BLaER1 (cell line): Measurements from ENCODE around the gene LETM1.

Experiments
- H3K27ac ChIP-seq: shearing (Covaris generic); formaldehyde crosslinking; 2 replicates; pipeline ENCODE4 v1.8.1; 2022
- H3K27me3 ChIP-seq: shearing (Covaris generic); formaldehyde crosslinking; 2 replicates; pipeline ENCODE4 v1.8.1; 2022
- H3K36me3 ChIP-seq: shearing (Covaris generic); formaldehyde crosslinking; 2 replicates; pipeline ENCODE4 v1.8.1; 2022
- H3K4me1 ChIP-seq: shearing (Covaris generic); formaldehyde crosslinking; 2 replicates; pipeline ENCODE4 v1.8.1; 2022
- H3K4me2 ChIP-seq: shearing (Covaris generic); formaldehyde crosslinking; 2 replicates; pipeline ENCODE4 v1.8.1; 2022
- H3K4me3 ChIP-seq: shearing (Covaris generic); formaldehyde crosslinking; 2 replicates; pipeline ENCODE4 v1.8.1; 2022
- H3K9ac ChIP-seq: shearing (Covaris generic); formaldehyde crosslinking; 2 replicates; pipeline ENCODE4 v1.8.1; 2022
- H3K9me3 ChIP-seq: shearing (Covaris generic); formaldehyde crosslinking; 2 replicates; pipeline ENCODE4 v1.8.1; 2022
- H4K20me1 ChIP-seq: shearing (Covaris generic); formaldehyde crosslinking; 2 replicates; pipeline ENCODE4 v1.8.1; 2022
- Cebpa-rat ChIP-seq: shearing (Covaris generic); IDR thresholded peaks from 2 replicates; pipeline ENCODE4 v1.8.1; 2022

LETM1 gene

DNA sequence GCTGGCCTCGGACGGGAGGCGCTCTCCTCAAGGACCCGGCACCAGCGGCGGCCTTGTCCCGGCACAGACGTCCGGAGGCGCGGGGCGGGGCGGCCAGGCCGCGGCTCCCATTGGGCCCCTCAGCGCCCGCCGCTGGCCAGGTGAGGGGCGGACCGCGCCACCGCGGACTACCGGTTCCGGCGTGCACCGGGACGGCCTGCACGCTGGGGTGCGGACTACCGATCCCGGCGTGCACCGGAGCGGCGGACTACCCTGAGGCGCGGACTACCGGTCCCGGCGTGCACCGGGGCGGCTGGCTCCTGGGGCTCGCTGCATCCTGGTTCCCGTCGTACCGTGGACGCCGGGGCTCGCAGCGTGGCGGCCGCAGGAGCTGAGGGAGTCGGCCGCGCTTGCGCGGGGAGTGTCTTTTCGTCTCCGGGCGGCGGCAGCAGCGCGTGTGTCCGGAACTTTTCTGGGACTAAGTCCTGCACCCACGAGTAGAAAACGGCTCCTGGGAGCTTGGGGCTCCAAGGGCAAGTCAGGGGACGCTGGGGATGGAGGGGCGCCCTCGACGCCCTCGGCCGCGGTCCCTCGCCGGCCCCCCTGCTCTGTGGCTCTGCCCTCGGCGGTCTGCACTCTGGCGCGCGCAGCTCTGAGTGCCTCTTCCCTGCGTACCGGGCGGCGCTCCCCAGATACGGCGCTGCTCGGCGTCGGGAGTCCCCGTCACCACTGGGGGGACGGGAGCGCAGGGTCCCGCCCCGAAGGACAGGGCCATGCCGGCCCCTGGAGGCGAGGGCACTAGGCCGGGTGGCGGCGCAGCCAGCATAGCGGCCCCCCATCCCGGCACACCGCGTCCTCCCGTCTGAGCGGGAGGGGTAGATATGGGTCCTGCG, at the start of gene LETM1:
Gene LETM1 (minus strand): TSS at position 86 of the 872 bp plus-strand sequence. CDS start 206 bp downstream, outside the sequence.
- Histone ChIP-seq H3K9ac (peak within 1 kb of the TSS; percentile 89), H3K4me2 (peak within 1 kb of the TSS; percentile 85), H3K27me3 (no peaks in the 10 kb centered on the region), H3K27ac (peak within 1 kb of the TSS; percentile 89), H3K36me3 (peaks cover 20% of the 10 kb centered on the region), H3K4me1 (peaks cover 52% of the 10 kb centered on the region), H3K4me3 (peak within 1 kb of the TSS; percentile 84), H3K9me3 (no peaks in the 10 kb centered on the region), H4K20me1 (peaks cover 43% of the 10 kb centered on the region)
- TF ChIP-seq Cebpa-rat: no peak

DNA sequence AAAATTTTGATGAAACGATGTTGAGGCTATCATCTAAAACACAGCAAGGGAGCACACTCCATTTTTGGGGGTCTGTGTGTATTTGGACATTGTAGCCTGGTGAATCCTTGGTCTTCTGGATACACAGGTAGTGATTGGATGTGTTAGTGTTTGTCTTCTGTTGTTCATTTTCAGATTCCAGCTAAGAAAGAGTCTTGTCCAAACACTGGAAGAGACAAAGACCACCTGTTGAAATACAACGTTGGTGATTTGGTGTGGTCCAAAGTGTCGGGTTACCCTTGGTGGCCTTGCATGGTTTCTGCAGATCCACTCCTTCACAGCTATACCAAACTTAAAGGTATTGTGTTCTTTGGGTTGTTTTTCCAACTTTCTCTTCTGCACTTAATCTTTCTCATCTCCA, 48.1 kb upstream of the LETM1 start:
- no peak overlapping the region for H3K27ac ChIP-seq
- TF ChIP-seq Cebpa-rat: no peak
- H3K4me2 ChIP-seq: no peak overlapping the region
- no peak overlapping the region for H3K4me3 ChIP-seq
- peaks cover 96% of the 10 kb centered on the region for H3K36me3 ChIP-seq
- H3K4me1 ChIP-seq: peaks cover 22% of the 10 kb centered on the region
- no peak overlapping the region for H3K9ac ChIP-seq
- H4K20me1 ChIP-seq: peaks cover 100% of the 10 kb centered on the region
- no peaks in the 10 kb centered on the region for H3K9me3 ChIP-seq
- H3K27me3 ChIP-seq: no peaks in the 10 kb centered on the region

DNA sequence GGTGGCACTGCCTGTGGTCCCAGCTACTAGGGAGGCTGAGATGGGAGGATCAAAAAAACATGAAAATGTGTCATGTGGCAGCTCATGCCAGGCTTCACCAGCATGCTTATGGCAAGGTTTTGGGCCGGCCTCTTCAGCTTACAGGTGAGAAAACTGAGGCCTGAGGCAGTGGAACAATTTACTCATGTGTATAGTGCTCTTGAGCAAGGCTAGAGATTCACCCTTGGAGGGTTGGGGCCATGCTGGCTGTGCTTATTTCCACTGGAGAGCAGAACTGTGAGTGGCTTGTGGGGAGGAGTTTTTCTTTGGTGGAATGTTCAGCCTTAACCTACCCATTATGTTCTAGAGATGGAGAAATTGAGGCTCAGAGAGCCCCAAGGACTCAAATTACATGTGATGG, 47.1 kb upstream of the LETM1 start:
- Histone ChIP-seq H3K27me3 (no peaks in the 10 kb centered on the region), H3K36me3 (peaks cover 86% of the 10 kb centered on the region), H3K9ac (no peak overlapping the region), H4K20me1 (peaks cover 100% of the 10 kb centered on the region), H3K4me3 (no peak overlapping the region), H3K4me1 (peaks cover 22% of the 10 kb centered on the region), H3K9me3 (no peaks in the 10 kb centered on the region), H3K27ac (no peak overlapping the region), H3K4me2 (no peak overlapping the region)
- TF ChIP-seq Cebpa-rat: no peak

DNA sequence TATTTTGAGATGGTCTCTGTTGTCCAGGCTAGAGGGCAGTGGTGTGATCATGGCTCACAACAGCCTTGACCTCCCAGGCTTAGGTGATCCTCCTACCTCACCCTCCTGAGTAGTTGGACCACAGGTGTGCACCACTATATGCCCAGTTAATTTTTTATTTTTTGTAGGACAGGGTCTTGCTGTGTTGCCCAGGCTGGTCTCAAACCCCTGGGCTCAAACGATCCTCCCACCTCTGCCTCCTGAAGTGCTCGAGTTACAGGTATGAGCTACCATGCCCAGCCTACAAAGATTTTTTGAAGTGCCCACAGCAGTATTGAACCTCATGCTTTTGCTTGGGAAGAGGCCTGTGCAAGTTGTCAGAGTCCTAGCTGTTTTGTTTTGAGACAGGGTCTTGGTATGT, 46.3 kb upstream of the LETM1 start:
- Histone ChIP-seq H3K27me3 (no peaks in the 10 kb centered on the region), H3K9ac (no peak overlapping the region), H3K36me3 (peaks cover 78% of the 10 kb centered on the region), H3K4me3 (no peak overlapping the region), H3K9me3 (no peaks in the 10 kb centered on the region), H4K20me1 (peaks cover 100% of the 10 kb centered on the region), H3K4me1 (peaks cover 25% of the 10 kb centered on the region), H3K4me2 (no peak overlapping the region), H3K27ac (no peak overlapping the region)
- TF ChIP-seq Cebpa-rat: no peak

DNA sequence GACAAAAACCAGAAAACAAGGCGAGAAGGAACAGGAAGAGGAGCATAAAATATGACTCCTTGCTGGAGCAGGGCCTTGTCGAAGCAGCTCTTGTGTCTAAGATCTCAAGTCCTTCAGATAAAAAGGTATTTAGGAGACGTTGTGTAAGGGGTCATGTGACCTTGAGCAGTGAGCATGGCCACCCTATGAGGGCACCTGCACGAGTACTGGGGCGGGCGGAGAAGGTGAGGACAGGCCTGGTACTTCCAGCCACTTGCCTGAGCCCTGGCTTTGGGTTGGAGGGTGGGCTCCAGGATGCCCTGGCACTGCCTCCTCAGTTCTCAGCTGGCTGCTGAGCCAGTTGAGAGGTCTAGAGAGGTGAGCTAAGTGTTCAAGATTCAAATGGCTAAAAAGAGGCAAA, 45.2 kb upstream of the LETM1 start:
- Histone ChIP-seq H3K9ac (no peak overlapping the region), H4K20me1 (peaks cover 100% of the 10 kb centered on the region), H3K27me3 (no peaks in the 10 kb centered on the region), H3K27ac (no peak overlapping the region), H3K4me2 (no peak overlapping the region), H3K36me3 (peaks cover 69% of the 10 kb centered on the region), H3K9me3 (no peaks in the 10 kb centered on the region), H3K4me3 (no peak overlapping the region), H3K4me1 (peaks cover 30% of the 10 kb centered on the region)
- TF ChIP-seq Cebpa-rat: no peak

DNA sequence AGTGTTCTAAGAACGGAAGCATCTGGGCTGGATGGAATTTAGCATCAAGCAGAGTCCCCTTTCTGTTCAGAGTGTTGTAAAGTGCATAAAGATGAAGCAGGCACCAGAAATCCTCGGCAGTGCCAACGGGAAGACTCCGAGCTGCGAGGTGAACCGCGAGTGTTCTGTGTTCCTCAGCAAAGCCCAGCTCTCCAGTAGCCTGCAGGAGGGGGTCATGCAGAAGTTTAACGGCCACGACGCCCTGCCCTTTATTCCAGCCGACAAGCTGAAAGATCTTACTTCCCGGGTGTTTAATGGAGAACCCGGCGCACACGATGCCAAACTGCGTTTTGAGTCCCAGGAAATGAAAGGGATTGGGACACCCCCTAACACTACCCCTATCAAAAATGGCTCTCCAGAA, 44.7 kb upstream of the LETM1 start:
- Histone ChIP-seq H3K4me3 (no peak overlapping the region), H3K4me2 (no peak overlapping the region), H3K27me3 (no peaks in the 10 kb centered on the region), H4K20me1 (peaks cover 100% of the 10 kb centered on the region), H3K9ac (no peak overlapping the region), H3K4me1 (peaks cover 36% of the 10 kb centered on the region), H3K9me3 (no peaks in the 10 kb centered on the region), H3K36me3 (peaks cover 69% of the 10 kb centered on the region), H3K27ac (no peak overlapping the region)
- no peak for TF ChIP-seq Cebpa-rat

DNA sequence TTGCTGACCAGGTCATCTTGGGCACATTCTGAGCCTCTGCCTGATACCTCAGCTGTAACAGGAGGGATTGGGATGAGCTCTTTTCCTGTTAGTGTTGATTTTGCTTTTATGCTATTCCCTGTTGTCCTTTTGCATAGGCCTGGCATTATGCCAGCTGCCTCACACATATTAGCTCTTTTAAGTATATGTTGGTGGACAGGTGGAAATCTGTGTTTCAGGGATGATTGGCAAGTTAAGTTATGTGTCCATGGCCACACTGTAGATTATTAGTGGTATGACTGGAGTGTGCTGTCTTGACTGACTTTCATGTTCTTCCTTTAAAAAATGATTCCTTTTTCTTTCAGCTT, 44.1 kb upstream of the LETM1 start:
- Histone ChIP-seq H3K9me3 (no peaks in the 10 kb centered on the region), H3K36me3 (peaks cover 69% of the 10 kb centered on the region), H3K9ac (no peak overlapping the region), H3K27me3 (no peaks in the 10 kb centered on the region), H3K4me3 (no peak overlapping the region), H3K4me2 (no peak overlapping the region), H4K20me1 (peaks cover 100% of the 10 kb centered on the region), H3K4me1 (peaks cover 38% of the 10 kb centered on the region), H3K27ac (no peak overlapping the region)
- no peak for TF ChIP-seq Cebpa-rat

DNA sequence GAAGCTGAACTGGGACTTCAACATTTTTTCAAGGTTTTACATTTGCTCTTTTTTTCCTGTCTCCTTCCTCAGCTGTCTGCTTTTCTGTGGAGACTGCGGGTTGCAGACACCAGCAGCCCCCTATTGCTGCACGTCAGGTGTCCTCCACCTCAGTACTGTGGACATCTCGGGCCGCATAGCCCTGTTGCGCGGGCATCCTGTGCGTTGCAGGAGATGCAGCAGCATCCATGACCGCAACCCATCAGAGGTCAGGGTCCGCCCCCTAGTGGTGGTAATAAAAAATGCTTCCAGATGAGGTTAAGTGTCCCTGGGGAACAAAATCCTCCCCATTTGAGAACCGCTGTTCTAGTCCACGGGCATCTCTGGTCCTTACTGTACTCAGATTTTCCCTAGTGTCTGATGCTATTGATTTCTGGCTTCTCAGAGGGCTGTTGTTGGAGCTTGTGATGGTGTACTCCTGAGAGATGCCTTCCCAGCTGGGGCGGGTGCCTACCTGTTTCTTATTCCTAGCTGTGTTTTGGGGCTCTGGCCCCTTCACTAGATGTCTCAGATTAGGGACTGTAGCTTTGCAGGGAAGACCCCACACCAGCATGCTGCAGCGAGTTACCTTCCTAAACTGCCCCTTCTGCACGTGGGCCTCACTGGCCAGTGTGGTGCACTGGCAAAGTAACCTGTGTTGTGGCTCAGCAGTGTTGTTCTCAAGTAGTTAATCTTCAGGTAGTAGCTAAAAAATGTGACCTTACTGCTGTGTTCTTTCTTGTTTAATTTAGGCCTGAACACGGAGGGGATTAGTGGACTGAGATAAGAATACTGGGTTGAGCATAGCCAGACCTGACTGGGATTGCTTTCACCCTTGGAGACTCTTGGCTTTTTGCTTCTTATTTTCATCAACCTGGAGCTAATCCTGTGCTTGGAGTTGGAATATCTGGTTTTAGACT, 43.5 kb upstream of the LETM1 start:
- Histone ChIP-seq H3K9me3 (no peaks in the 10 kb centered on the region), H4K20me1 (peaks cover 100% of the 10 kb centered on the region), H3K4me1 (peaks cover 38% of the 10 kb centered on the region), H3K27me3 (no peaks in the 10 kb centered on the region), H3K27ac (no peak overlapping the region), H3K4me3 (no peak overlapping the region), H3K9ac (no peak overlapping the region), H3K36me3 (peaks cover 69% of the 10 kb centered on the region), H3K4me2 (peak overlapping the region; percentile 27; the same call in 1 of the 2 replicates)
- no peak for TF ChIP-seq Cebpa-rat

DNA sequence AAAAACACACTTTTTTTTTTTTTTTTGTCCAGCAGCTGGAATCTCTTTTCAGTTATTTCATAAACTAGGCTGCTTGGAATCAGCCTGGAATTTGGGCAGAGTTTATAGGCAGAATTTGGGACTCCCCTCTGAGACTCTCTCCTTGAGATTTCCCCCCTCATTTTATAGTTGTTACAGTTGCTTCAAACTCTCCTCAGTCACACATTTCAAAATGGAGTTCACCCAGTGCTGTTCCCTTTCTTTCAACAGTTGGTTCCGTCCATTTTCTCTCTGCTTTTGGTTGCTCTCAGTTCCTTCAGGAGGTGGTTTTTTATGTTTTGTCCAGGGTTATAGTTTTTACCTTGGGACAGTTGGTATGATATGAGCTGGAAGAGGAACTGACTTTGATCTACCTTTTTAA, 42.7 kb upstream of the LETM1 start:
- H3K4me2 ChIP-seq: peak overlapping the region; percentile 27; the same call in 1 of the 2 replicates
- peaks cover 38% of the 10 kb centered on the region for H3K4me1 ChIP-seq
- no peaks in the 10 kb centered on the region for H3K27me3 ChIP-seq
- peaks cover 69% of the 10 kb centered on the region for H3K36me3 ChIP-seq
- H3K9ac ChIP-seq: no peak overlapping the region
- H3K27ac ChIP-seq: no peak overlapping the region
- H4K20me1 ChIP-seq: peaks cover 100% of the 10 kb centered on the region
- no peak for TF ChIP-seq Cebpa-rat
- H3K9me3 ChIP-seq: no peaks in the 10 kb centered on the region
- no peak overlapping the region for H3K4me3 ChIP-seq

DNA sequence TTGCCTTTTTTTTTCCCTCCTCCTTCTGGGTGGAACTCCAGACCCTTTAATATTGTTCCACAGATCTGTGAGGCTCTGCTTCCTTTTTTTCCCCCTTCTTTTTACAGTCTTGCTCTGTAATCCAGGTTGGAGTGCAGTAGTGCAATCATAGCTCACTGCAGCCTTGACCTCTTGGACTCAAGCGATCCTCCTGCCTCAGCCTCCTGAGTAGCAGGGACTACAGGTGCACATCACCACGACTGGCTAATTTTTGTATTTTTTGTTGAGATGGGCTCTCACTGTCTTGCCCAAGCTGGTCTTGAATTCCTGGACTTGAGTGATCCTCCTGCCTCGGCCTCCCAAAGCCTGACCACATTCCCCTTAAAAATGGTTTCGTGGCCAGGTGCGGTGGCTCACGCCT, 42.1 kb upstream of the LETM1 start:
- no peak overlapping the region for H3K9ac ChIP-seq
- no peak overlapping the region for H3K27ac ChIP-seq
- no peak overlapping the region for H3K4me3 ChIP-seq
- peaks cover 100% of the 10 kb centered on the region for H4K20me1 ChIP-seq
- no peak for TF ChIP-seq Cebpa-rat
- no peaks in the 10 kb centered on the region for H3K9me3 ChIP-seq
- H3K4me1 ChIP-seq: peaks cover 38% of the 10 kb centered on the region
- H3K4me2 ChIP-seq: no peak overlapping the region
- peaks cover 69% of the 10 kb centered on the region for H3K36me3 ChIP-seq
- H3K27me3 ChIP-seq: no peaks in the 10 kb centered on the region
